Smooth muscle cell of the umbilical artery (primary cell): Measurements from ENCODE around the gene ANKH. TPM values are rescaled to one million over a fixed set of nuclear protein-coding genes. Genes with fewer than 3 reads are reported as not detected.

Experiments used
- total RNA-seq: library from RNA; depleted of rRNA; stranded (reverse); fragments of >200 nt; gene quantifications from 2 replicates; pipeline ENCODE4 v1.2.3, GENCODE V29; 2014

The ANKH gene
- total RNA-seq = 26.1 and 33.0 TPM in 2 replicates

GRCh38 chr5:14871214-14872069 lies at the start of gene ANKH:
Gene ANKH (minus strand): TSS chr5:14871778. CDS start chr5:14871447, 331 bp downstream.

GRCh38 chr5:14664270-14665100 lies 207.1 kb downstream of the ANKH start, which contains the start of gene OTULIN:
Gene OTULIN (plus strand): TSS chr5:14664718. CDS start chr5:14664826, 108 bp downstream.

Other genes starting within 250 kb of the ANKH start
- gene OTULIN, start 207.1 kb downstream of the ANKH start, total RNA-seq = 23.8 and 23.9 TPM in 2 replicates